H9 (cell line): ENCODE results near the gene MARK2. TPM values are rescaled to one million over a fixed set of nuclear protein-coding genes. Genes with fewer than 3 reads are reported as not detected.
"Not testable (repeated sequence)": the region's sequence is repeated elsewhere in the genome, so short reads cannot be mapped to it uniquely, and the experiment has no call there.

Experiments used
- DNase-seq: peaks from one replicate; pipeline ENCODE4 v3.0.0-alpha.2; 2017
- H2AFZ ChIP-seq: one replicate; pipeline ENCODE4 v1.6.1; 2013; ENCODE audit warnings: mild to moderate bottlenecking, low read length, control low read depth, moderate library complexity
- H2AK5ac ChIP-seq: 2 replicates; pipeline ENCODE4 v1.6.1; 2013; ENCODE audit warnings: low read length, control low read depth, mixed read lengths; ENCODE audit not compliant: insufficient read length
- H2BK120ac ChIP-seq: one replicate; pipeline ENCODE4 v1.6.1; 2013; ENCODE audit warnings: low read depth, mild to moderate bottlenecking, low read length, control low read depth, inconsistent platforms; ENCODE audit not compliant: poor library complexity, severe bottlenecking
- H2BK12ac ChIP-seq: 2 replicates; pipeline ENCODE4 v1.6.1; 2013; ENCODE audit warnings: low read length, control low read depth, mixed read lengths, low read depth; ENCODE audit not compliant: insufficient read length
- H2BK15ac ChIP-seq: 2 replicates; pipeline ENCODE4 v1.6.1; 2013; ENCODE audit warnings: low read depth, low read length, control low read depth
- H2BK20ac ChIP-seq: one replicate; pipeline ENCODE4 v1.6.1; 2013; ENCODE audit warnings: low read depth, mild to moderate bottlenecking, low read length, control low read depth, inconsistent platforms; ENCODE audit not compliant: poor library complexity, severe bottlenecking
- H2BK5ac ChIP-seq: 2 replicates; pipeline ENCODE4 v1.6.1; 2013; ENCODE audit warnings: low read length, control low read depth, mixed read lengths; ENCODE audit not compliant: insufficient read length
- H3K14ac ChIP-seq: 2 replicates; pipeline ENCODE4 v1.6.1; 2013; ENCODE audit warnings: low read length, control low read depth; ENCODE audit not compliant: insufficient read depth
- H3K18ac ChIP-seq: 2 replicates; pipeline ENCODE4 v1.6.1; 2013; ENCODE audit warnings: low read depth, mild to moderate bottlenecking, mixed read lengths, low read length, control low read depth; ENCODE audit not compliant: insufficient read length
- H3K23ac ChIP-seq: 2 replicates; pipeline ENCODE4 v1.6.1; 2013; ENCODE audit warnings: low read length, control low read depth, mixed read lengths, low read depth; ENCODE audit not compliant: insufficient read length
- H3K23me2 ChIP-seq: 2 replicates; pipeline ENCODE4 v1.6.1; 2013; ENCODE audit warnings: low read depth, mild to moderate bottlenecking, mixed read lengths, low read length, control low read depth; ENCODE audit not compliant: insufficient read length, poor library complexity, severe bottlenecking
- H3K27ac ChIP-seq: 2 replicates; pipeline ENCODE4 v1.5.1; 2013; ENCODE audit warnings: low read length, control low read depth, mixed read lengths, low read depth; ENCODE audit not compliant: insufficient read length
- H3K27me3 ChIP-seq: 2 replicates; pipeline ENCODE4 v1.6.1; 2013; ENCODE audit warnings: low read length, control low read depth, inconsistent platforms; ENCODE audit not compliant: insufficient read depth
- H3K4ac ChIP-seq: 2 replicates; pipeline ENCODE4 v1.6.1; 2013; ENCODE audit warnings: low read depth, mild to moderate bottlenecking, control low read depth, inconsistent platforms, low read length, moderate library complexity
- H3K4me1 ChIP-seq: 2 replicates; pipeline ENCODE4 v1.6.1; 2013; ENCODE audit warnings: low read length, control low read depth, inconsistent platforms; ENCODE audit not compliant: insufficient read depth
- H3K4me2 ChIP-seq: 2 replicates; pipeline ENCODE4 v1.6.1; 2013; ENCODE audit warnings: low read length, control low read depth, mixed read lengths; ENCODE audit not compliant: insufficient read length, insufficient read depth
- H3K56ac ChIP-seq: 2 replicates; pipeline ENCODE4 v1.6.1; 2013; ENCODE audit warnings: low read depth, mild to moderate bottlenecking, mixed read lengths, low read length, control low read depth; ENCODE audit not compliant: insufficient read length
- H3K79me1 ChIP-seq: 2 replicates; pipeline ENCODE4 v1.6.1; 2013; ENCODE audit warnings: low read depth, mild to moderate bottlenecking, moderate library complexity, low read length, control low read depth, inconsistent platforms; ENCODE audit not compliant: insufficient read depth, poor library complexity, severe bottlenecking
- H3K79me2 ChIP-seq: 2 replicates; pipeline ENCODE4 v1.6.1; 2013; ENCODE audit warnings: low read length, control low read depth, inconsistent platforms; ENCODE audit not compliant: insufficient read depth
- H3K9ac ChIP-seq: 2 replicates; pipeline ENCODE4 v1.6.1; 2013; ENCODE audit warnings: low read length, control low read depth, mixed read lengths; ENCODE audit not compliant: insufficient read length; ENCODE audit errors: extremely low read depth
- H3K9me3 ChIP-seq: one replicate; pipeline ENCODE4 v1.6.1; 2013; ENCODE audit warnings: low read depth, low read length, inconsistent platforms; ENCODE audit not compliant: control insufficient read depth
- H3T11ph ChIP-seq: one replicate; pipeline ENCODE4 v1.6.1; 2013; ENCODE audit warnings: mild to moderate bottlenecking, low read length, control low read depth, inconsistent platforms
- H4K20me1 ChIP-seq: one replicate; pipeline ENCODE4 v1.6.1; 2013; ENCODE audit not compliant: control insufficient read depth, insufficient read length, insufficient read depth
- H4K5ac ChIP-seq: 2 replicates; pipeline ENCODE4 v1.6.1; 2013; ENCODE audit warnings: low read depth, mild to moderate bottlenecking, mixed read lengths, low read length, control low read depth; ENCODE audit not compliant: insufficient read length
- H4K8ac ChIP-seq: replicated peaks from 2 replicates; pipeline ENCODE4 v1.6.1; 2013; ENCODE audit warnings: low read length, control low read depth, mixed read lengths, low read depth; ENCODE audit not compliant: insufficient read length
- H4K91ac ChIP-seq: 2 replicates; pipeline ENCODE4 v1.6.1; 2013; ENCODE audit warnings: low read depth, mild to moderate bottlenecking, moderate library complexity, mixed read lengths, low read length, control low read depth; ENCODE audit not compliant: insufficient read length
- H3K27ac Mint-ChIP-seq, 3 experiments: 2 replicates in 2 of 3; 3 replicates in 1 of 3; pipeline ENCODE4 v1.8.0; 2020 to 2021; ENCODE audit warnings: mixed read lengths in 3 of 3, mild to moderate bottlenecking in 1 of 3, moderate library complexity in 1 of 3
- H3K27me3 Mint-ChIP-seq: 2 replicates; pipeline ENCODE4 v1.8.0; 2021; ENCODE audit warnings: low read depth, mild to moderate bottlenecking, moderate library complexity, mixed read lengths
- H3K36me3 Mint-ChIP-seq, 3 experiments: 2 replicates in 2 of 3; 3 replicates in 1 of 3; pipeline ENCODE4 v1.8.0; 2020 to 2021; ENCODE audit warnings: low read depth in 3 of 3, mixed read lengths in 3 of 3; ENCODE audit not compliant: insufficient read depth in 1 of 3
- H3K4me1 Mint-ChIP-seq, 2 experiments: 2 replicates each; pipeline ENCODE4 v1.8.0; 2020; ENCODE audit warnings: mixed read lengths in 2 of 2
- H3K4me3 Mint-ChIP-seq, 2 experiments: 2 replicates in 1 of 2; 3 replicates in 1 of 2; pipeline ENCODE4 v1.8.0; 2020 to 2021; ENCODE audit warnings: mild to moderate bottlenecking in 2 of 2, mixed read lengths in 2 of 2, moderate library complexity in 1 of 2
- H3K9me3 Mint-ChIP-seq, 2 experiments: 2 replicates in 1 of 2; 3 replicates in 1 of 2; pipeline ENCODE4 v1.8.0; 2020; ENCODE audit warnings: mild to moderate bottlenecking in 2 of 2, mixed read lengths in 2 of 2, moderate library complexity in 1 of 2
- CTCF ChIP-seq: fragments of 200-600 bp; sonication (generic); conservative IDR thresholded peaks from 3 replicates; pipeline ENCODE4 v1.8.0; 2021; ENCODE audit warnings: antibody characterized with exemption, mild to moderate bottlenecking
- WGBS: extraction: QIAGEN DNeasy Blood & Tissue Kit; methylation state at CpG from one replicate; pipeline ENCODE4 v1.1.7; 2013; ENCODE audit warnings: missing lambda C conversion rate, low lambda C conversion rate, mixed read lengths; ENCODE audit not compliant: insufficient read length; ENCODE audit errors: extremely low coverage; 5-methylcytosine and 5-hydroxymethylcytosine counted together
- total RNA-seq: library from RNA; stranded (reverse); gene quantifications from 2 replicates; pipeline ENCODE4 v1.2.1, GENCODE V29; 2021

Gene MARK2
- total RNA-seq, 1 experiment from 2014 or later = 45.7 TPM

DNA sequence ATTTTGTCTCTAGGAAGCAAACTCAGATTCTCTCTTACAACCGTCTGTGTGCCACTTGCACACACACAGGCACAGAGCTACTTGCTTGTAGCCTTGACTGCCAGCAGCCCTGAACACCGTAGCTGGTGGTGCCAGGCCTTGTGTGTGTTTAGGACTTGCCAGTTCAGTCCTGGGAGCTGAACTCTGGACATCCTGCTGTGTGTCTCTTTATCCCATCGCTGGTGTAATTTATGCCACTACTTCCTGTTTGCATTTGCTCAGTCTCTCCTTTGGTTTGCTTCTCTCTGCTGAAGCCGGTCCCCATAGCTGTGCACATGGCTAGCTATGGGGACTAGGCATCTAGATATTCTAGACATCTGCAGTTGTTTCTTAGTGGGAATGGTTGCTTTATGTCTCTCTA, 24.0 kb downstream of the MARK2 start:
- H3K4ac ChIP-seq = no peak overlapping the region
- Mint-ChIP-seq H3K9me3 (no peaks in the 10 kb centered on the region), H3K4me1 (peaks cover 32 to 33% of the 10 kb centered on the region in 2 experiments), H3K36me3 (peaks cover 11 to 15% (median 11%) of the 10 kb centered on the region in 3 experiments), H3K4me3 (no peak overlapping the region), H3K27me3 (no peaks in the 10 kb centered on the region), H3K27ac (peak overlapping the region; percentile 2 to 10 (median 5); a peak in 3 of 7 replicates)
- no peak overlapping the region for H4K5ac ChIP-seq
- H3K4me2 ChIP-seq = no peak overlapping the region
- H2BK20ac ChIP-seq = no peak overlapping the region
- H2AK5ac ChIP-seq = no peak overlapping the region
- H3K79me2 ChIP-seq = peaks cover 6% of the 10 kb centered on the region
- H2BK120ac ChIP-seq = no peak overlapping the region
- no peak overlapping the region for H3K9ac ChIP-seq
- H3T11ph ChIP-seq = no peak overlapping the region
- no peaks in the 10 kb centered on the region for H3K27me3 ChIP-seq
- no peak overlapping the region; the same call in 1 of the 2 replicates for H3K14ac ChIP-seq
- no peak for DNase-seq
- H3K79me1 ChIP-seq = peaks cover 3% of the 10 kb centered on the region
- no peak overlapping the region for H3K23ac ChIP-seq
- H3K56ac ChIP-seq = no peak overlapping the region
- no peak overlapping the region for H3K27ac ChIP-seq
- no peak overlapping the region for H4K8ac ChIP-seq
- no peak overlapping the region for H3K18ac ChIP-seq
- no peaks in the 10 kb centered on the region for H3K9me3 ChIP-seq
- no peak overlapping the region for H4K91ac ChIP-seq
- no peaks in the 10 kb centered on the region for H3K4me1 ChIP-seq
- no peak for TF ChIP-seq CTCF
- no peak overlapping the region for H2BK15ac ChIP-seq
- no peak overlapping the region for H2BK5ac ChIP-seq
- no peaks in the 10 kb centered on the region for H3K23me2 ChIP-seq
- H2BK12ac ChIP-seq = no peak overlapping the region
- no peaks in the 10 kb centered on the region for H4K20me1 ChIP-seq
- WGBS = no CpG with 5 or more reads among the region's 4 CpGs
- no peak overlapping the region for H2AFZ ChIP-seq

GRCh38 chr11:63863620-63864019, 24.7 kb downstream of the MARK2 start:
- DNase-seq, H3K27ac ChIP-seq, H3K9ac ChIP-seq, H3K4ac ChIP-seq, H4K5ac ChIP-seq, H3K79me2 ChIP-seq, H3K9me3 ChIP-seq, H2BK15ac ChIP-seq, H2AFZ ChIP-seq, H2AK5ac ChIP-seq, H2BK120ac ChIP-seq, H4K91ac ChIP-seq, H3K14ac ChIP-seq, H3K79me1 ChIP-seq, H3K56ac ChIP-seq, H2BK5ac ChIP-seq, H4K20me1 ChIP-seq, H3K23ac ChIP-seq, H3K4me3 Mint-ChIP-seq, H3T11ph ChIP-seq, H2BK12ac ChIP-seq, H3K18ac ChIP-seq, H3K27me3 ChIP-seq, H3K9me3 Mint-ChIP-seq, H4K8ac ChIP-seq, H3K27me3 Mint-ChIP-seq, H3K23me2 ChIP-seq, H3K4me2 ChIP-seq, H2BK20ac ChIP-seq, H3K4me1 ChIP-seq: not testable (repeated sequence)
- H3K27ac Mint-ChIP-seq = peak overlapping the region in 1 of 3 experiments; percentile 31; a peak in 1 of 7 replicates
- peaks cover 11 to 16% (median 11%) of the 10 kb centered on the region in 3 experiments for H3K36me3 Mint-ChIP-seq
- no CpG with 5 or more reads among the region's 6 CpGs for WGBS
- H3K4me1 Mint-ChIP-seq = peaks cover 37 to 38% of the 10 kb centered on the region in 2 experiments
